K562 (cell line): ENCODE results near the gene TLR3.

Source experiments
- ESRRA ChIP-seq: fragments of 450-650 bp; IDR thresholded peaks from 2 replicates; pipeline ENCODE4 v1.6.1; 2014; ENCODE audit warnings: low read depth, mild to moderate bottlenecking, moderate library complexity, borderline replicate concordance
- MED1 ChIP-seq: sonication (generic); formaldehyde crosslinking; IDR thresholded peaks from 2 replicates; pipeline ENCODE4 v1.8.1; 2023; ENCODE audit warnings: missing genetic modification reagents, borderline replicate concordance
- MLX ChIP-seq, 2 experiments: fragments of 450-650 bp in 1 of 2; sonication (generic) in 1 of 2; formaldehyde crosslinking; conservative IDR thresholded peaks; 2 replicates each; pipeline versions ENCODE4 v1.4.0 to v1.8.1; 2020 to 2022; ENCODE audit warnings: mild to moderate bottlenecking in 1 of 2, missing genetic modification reagents in 1 of 2
- PYGO2 ChIP-seq: fragments of 450-650 bp; IDR thresholded peaks from 2 replicates; pipeline ENCODE4 v1.6.1; 2016; ENCODE audit warnings: mild to moderate bottlenecking, missing genetic modification characterization, moderate library complexity, missing compliant biosample characterization
- RAD21 ChIP-seq, 2 experiments: fragments of 250-450 bp in 1 of 2; fragments of 450-650 bp in 1 of 2; sonication (Bioruptor Pico) in 1 of 2; formaldehyde crosslinking in 1 of 2; IDR thresholded peaks in 1 of 2; conservative IDR thresholded peaks in 1 of 2; 2 replicates each; pipeline versions ENCODE4 v1.4.0 to v1.8.0; 2020 to 2022; ENCODE audit warnings: mild to moderate bottlenecking in 2 of 2, moderate library complexity in 1 of 2
- ZNF133 ChIP-seq: fragments of 250-450 bp; sonication (Bioruptor Pico); IDR thresholded peaks from 2 replicates; pipeline ENCODE4 v1.4.0; 2020; ENCODE audit warnings: mild to moderate bottlenecking
- ZNF766 ChIP-seq: fragments of 200-800 bp; sonication (Bioruptor generic); conservative IDR thresholded peaks from 2 replicates; pipeline ENCODE4 v1.6.1; 2016; ENCODE audit warnings: missing genetic modification characterization, missing compliant biosample characterization
- TF ChIP-seq, protein P1 (sequence below): fragments of 450-650 bp; formaldehyde crosslinking; conservative IDR thresholded peaks from 2 replicates; pipeline ENCODE4 v1.4.0; 2022; ENCODE audit warnings: mild to moderate bottlenecking, missing genetic modification characterization

DNA sequence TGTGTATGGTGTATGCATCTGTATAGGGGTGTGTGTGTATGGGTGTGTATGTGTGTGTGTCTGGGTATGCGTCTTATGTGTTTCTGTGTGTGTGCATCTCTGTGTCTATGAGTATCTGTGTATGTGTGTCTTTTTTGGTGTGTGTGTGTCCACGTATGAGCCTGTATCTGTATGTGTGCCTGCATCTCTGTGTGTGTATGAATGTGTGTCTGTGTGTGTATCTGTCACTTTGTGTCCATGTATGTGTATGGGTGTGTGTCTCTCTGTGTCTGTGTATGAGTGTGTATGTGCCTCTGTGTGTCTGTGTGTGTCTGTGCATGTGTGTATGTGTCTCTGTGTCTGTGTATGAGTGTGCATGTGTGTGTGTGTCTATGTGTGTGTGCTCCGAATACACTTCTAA, 59.9 kb downstream of the TLR3 start:
- TF ChIP-seq RAD21 (CRISPR knock-in tag; conservative IDR thresholded peaks at IDR 0.05 in 1 of 2, IDR thresholded peaks at IDR 0.05 in 1 of 2) (no peak), ZNF766 (no peak), PYGO2 (tag) (no peak), ESRRA (no peak), MED1 (no peak), ZNF133 (CRISPR knock-in tag) (no peak), MLX (CRISPR knock-in tag; conservative IDR thresholded peaks at IDR 0.05) (no peak)
- TF ChIP-seq, protein P1, sequence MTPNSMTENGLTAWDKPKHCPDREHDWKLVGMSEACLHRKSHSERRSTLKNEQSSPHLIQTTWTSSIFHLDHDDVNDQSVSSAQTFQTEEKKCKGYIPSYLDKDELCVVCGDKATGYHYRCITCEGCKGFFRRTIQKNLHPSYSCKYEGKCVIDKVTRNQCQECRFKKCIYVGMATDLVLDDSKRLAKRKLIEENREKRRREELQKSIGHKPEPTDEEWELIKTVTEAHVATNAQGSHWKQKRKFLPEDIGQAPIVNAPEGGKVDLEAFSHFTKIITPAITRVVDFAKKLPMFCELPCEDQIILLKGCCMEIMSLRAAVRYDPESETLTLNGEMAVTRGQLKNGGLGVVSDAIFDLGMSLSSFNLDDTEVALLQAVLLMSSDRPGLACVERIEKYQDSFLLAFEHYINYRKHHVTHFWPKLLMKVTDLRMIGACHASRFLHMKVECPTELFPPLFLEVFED (CRISPR knock-in tag): no peak
